Measurements from ENCODE around the gene NOG.

NOG gene

GRCh38 chr17:56598466-56598865 lies 5.0 kb downstream of the NOG start:
- Histone ChIP-seq H3K27ac (ENCODE audit: low read length) (no peak overlapping the region), H3K4me1 (ENCODE audit: control insufficient read depth, low read depth, low read length) (peaks cover 9% of the 10 kb centered on the region), H3K36me3 (ENCODE audit: control insufficient read depth, low read depth, low read length) (no peaks in the 10 kb centered on the region), H3K9ac (ENCODE audit: low read length) (no peak overlapping the region), H3K4me3 (ENCODE audit: low read length) (no peak overlapping the region), H3K9me3 (ENCODE audit: control insufficient read depth, low read depth, low read length) (no peaks in the 10 kb centered on the region), H3K27me3 (ENCODE audit: control insufficient read depth, insufficient read depth, low read length) (peaks cover 56% of the 10 kb centered on the region)

- Histone ChIP-seq H3K4me3 (ENCODE audit: low read length) (no peak overlapping the region), H3K4me1 (ENCODE audit: control insufficient read depth, low read depth, low read length) (peaks cover 9% of the 10 kb centered on the region), H3K27ac (ENCODE audit: low read length) (no peak overlapping the region), H3K9me3 (ENCODE audit: control insufficient read depth, low read depth, low read length) (no peaks in the 10 kb centered on the region), H3K36me3 (ENCODE audit: control insufficient read depth, low read depth, low read length) (no peaks in the 10 kb centered on the region), H3K27me3 (ENCODE audit: control insufficient read depth, insufficient read depth, low read length) (peaks cover 53% of the 10 kb centered on the region), H3K9ac (ENCODE audit: low read length) (no peak overlapping the region)
Observed at GRCh38 chr17:56599088-56599487, 5.6 kb downstream of the NOG start.

GRCh38 chr17:56599566-56599965 lies 6.1 kb downstream of the NOG start:
- no peak overlapping the region for H3K4me3 ChIP-seq (ENCODE audit: low read length)
- H3K36me3 ChIP-seq (ENCODE audit: control insufficient read depth, low read depth, low read length), result no peaks in the 10 kb centered on the region
- no peak overlapping the region for H3K9ac ChIP-seq (ENCODE audit: low read length)
- H3K27ac ChIP-seq (ENCODE audit: low read length), result no peak overlapping the region
- no peaks in the 10 kb centered on the region for H3K9me3 ChIP-seq (ENCODE audit: control insufficient read depth, low read depth, low read length)
- H3K27me3 ChIP-seq (ENCODE audit: control insufficient read depth, insufficient read depth, low read length), result peaks cover 48% of the 10 kb centered on the region
- H3K4me1 ChIP-seq (ENCODE audit: control insufficient read depth, low read depth, low read length), result peaks cover 9% of the 10 kb centered on the region

- H3K4me1 ChIP-seq (ENCODE audit: control insufficient read depth, low read depth, low read length), result peaks cover 5% of the 10 kb centered on the region
- H3K36me3 ChIP-seq (ENCODE audit: control insufficient read depth, low read depth, low read length), result no peaks in the 10 kb centered on the region
- H3K27ac ChIP-seq (ENCODE audit: low read length), result no peak overlapping the region
- H3K27me3 ChIP-seq (ENCODE audit: control insufficient read depth, insufficient read depth, low read length), result peaks cover 41% of the 10 kb centered on the region
- no peaks in the 10 kb centered on the region for H3K9me3 ChIP-seq (ENCODE audit: control insufficient read depth, low read depth, low read length)
- H3K9ac ChIP-seq (ENCODE audit: low read length), result no peak overlapping the region
- H3K4me3 ChIP-seq (ENCODE audit: low read length), result no peak overlapping the region
Observed at GRCh38 chr17:56600256-56600655, 6.8 kb downstream of the NOG start.

GRCh38 chr17:56601591-56601990 lies 8.1 kb downstream of the NOG start:
- Histone ChIP-seq H3K4me3 (ENCODE audit: low read length) (no peak overlapping the region), H3K36me3 (ENCODE audit: control insufficient read depth, low read depth, low read length) (no peaks in the 10 kb centered on the region), H3K27me3 (ENCODE audit: control insufficient read depth, insufficient read depth, low read length) (peaks cover 29% of the 10 kb centered on the region), H3K4me1 (ENCODE audit: control insufficient read depth, low read depth, low read length) (peaks cover 4% of the 10 kb centered on the region), H3K27ac (ENCODE audit: low read length) (no peak overlapping the region), H3K9ac (ENCODE audit: low read length) (no peak overlapping the region), H3K9me3 (ENCODE audit: control insufficient read depth, low read depth, low read length) (no peaks in the 10 kb centered on the region)

GRCh38 chr17:56602292-56603130 lies 9.0 kb downstream of the NOG start:
- no peak overlapping the region for H3K4me3 ChIP-seq (ENCODE audit: low read length)
- H3K27me3 ChIP-seq (ENCODE audit: control insufficient read depth, insufficient read depth, low read length), result peaks cover 22% of the 10 kb centered on the region
- H3K9me3 ChIP-seq (ENCODE audit: control insufficient read depth, low read depth, low read length), result no peaks in the 10 kb centered on the region
- no peaks in the 10 kb centered on the region for H3K4me1 ChIP-seq (ENCODE audit: control insufficient read depth, low read depth, low read length)
- no peak overlapping the region for H3K9ac ChIP-seq (ENCODE audit: low read length)
- no peak overlapping the region for H3K27ac ChIP-seq (ENCODE audit: low read length)
- no peaks in the 10 kb centered on the region for H3K36me3 ChIP-seq (ENCODE audit: control insufficient read depth, low read depth, low read length)

GRCh38 chr17:56603486-56604238 lies 10.2 kb downstream of the NOG start:
- Histone ChIP-seq H3K4me3 (ENCODE audit: low read length) (no peak overlapping the region), H3K9ac (ENCODE audit: low read length) (no peak overlapping the region), H3K9me3 (ENCODE audit: control insufficient read depth, low read depth, low read length) (no peaks in the 10 kb centered on the region), H3K36me3 (ENCODE audit: control insufficient read depth, low read depth, low read length) (no peaks in the 10 kb centered on the region), H3K4me1 (ENCODE audit: control insufficient read depth, low read depth, low read length) (no peaks in the 10 kb centered on the region), H3K27ac (ENCODE audit: low read length) (no peak overlapping the region), H3K27me3 (ENCODE audit: control insufficient read depth, insufficient read depth, low read length) (peaks cover 10% of the 10 kb centered on the region)

- Histone ChIP-seq H3K9me3 (ENCODE audit: control insufficient read depth, low read depth, low read length) (no peaks in the 10 kb centered on the region), H3K4me3 (ENCODE audit: low read length) (no peak overlapping the region), H3K9ac (ENCODE audit: low read length) (no peak overlapping the region), H3K4me1 (ENCODE audit: control insufficient read depth, low read depth, low read length) (no peaks in the 10 kb centered on the region), H3K27ac (ENCODE audit: low read length) (no peak overlapping the region), H3K36me3 (ENCODE audit: control insufficient read depth, low read depth, low read length) (no peaks in the 10 kb centered on the region), H3K27me3 (ENCODE audit: control insufficient read depth, insufficient read depth, low read length) (peaks cover 2% of the 10 kb centered on the region)
Observed at GRCh38 chr17:56604691-56605290, 11.3 kb downstream of the NOG start.

- Histone ChIP-seq H3K36me3 (ENCODE audit: control insufficient read depth, low read depth, low read length) (no peaks in the 10 kb centered on the region), H3K9me3 (ENCODE audit: control insufficient read depth, low read depth, low read length) (no peaks in the 10 kb centered on the region), H3K27ac (ENCODE audit: low read length) (no peak overlapping the region), H3K4me3 (ENCODE audit: low read length) (no peak overlapping the region), H3K9ac (ENCODE audit: low read length) (no peak overlapping the region), H3K4me1 (ENCODE audit: control insufficient read depth, low read depth, low read length) (no peaks in the 10 kb centered on the region), H3K27me3 (ENCODE audit: control insufficient read depth, insufficient read depth, low read length) (no peaks in the 10 kb centered on the region)
Observed at GRCh38 chr17:56608944-56609343, 15.4 kb downstream of the NOG start.

GRCh38 chr17:56610321-56610720 lies 16.8 kb downstream of the NOG start:
- H3K27me3 ChIP-seq (ENCODE audit: control insufficient read depth, insufficient read depth, low read length), result no peaks in the 10 kb centered on the region
- no peaks in the 10 kb centered on the region for H3K36me3 ChIP-seq (ENCODE audit: control insufficient read depth, low read depth, low read length)
- H3K4me1 ChIP-seq (ENCODE audit: control insufficient read depth, low read depth, low read length), result no peaks in the 10 kb centered on the region

GRCh38 chr17:56613131-56613530 lies 19.6 kb downstream of the NOG start:
- Histone ChIP-seq H3K4me1 (ENCODE audit: control insufficient read depth, low read depth, low read length) (no peaks in the 10 kb centered on the region), H3K4me3 (ENCODE audit: low read length) (no peak overlapping the region), H3K27ac (ENCODE audit: low read length) (no peak overlapping the region), H3K27me3 (ENCODE audit: control insufficient read depth, insufficient read depth, low read length) (no peaks in the 10 kb centered on the region), H3K9ac (ENCODE audit: low read length) (no peak overlapping the region), H3K9me3 (ENCODE audit: control insufficient read depth, low read depth, low read length) (no peaks in the 10 kb centered on the region), H3K36me3 (ENCODE audit: control insufficient read depth, low read depth, low read length) (no peaks in the 10 kb centered on the region)

More at GRCh38 chr17:56610321-56610720, 16.8 kb downstream of the NOG start:
- Histone ChIP-seq H3K9ac (ENCODE audit: low read length) (no peak overlapping the region), H3K4me3 (ENCODE audit: low read length) (no peak overlapping the region), H3K9me3 (ENCODE audit: control insufficient read depth, low read depth, low read length) (no peaks in the 10 kb centered on the region), H3K27ac (ENCODE audit: low read length) (no peak overlapping the region)

All from iPS-18a (cell line).